DMS114 treated with DMSO at 0.1 percent for 48 hours (cell line): ENCODE measurements around the gene CPNE5.

Source experiments
- DNase-seq: peaks from one replicate; lab custom pipeline; 2025; ENCODE audit not compliant: unreplicated experiment; lab: John Stamatoyannopoulos, UW

The CPNE5 gene

DNA sequence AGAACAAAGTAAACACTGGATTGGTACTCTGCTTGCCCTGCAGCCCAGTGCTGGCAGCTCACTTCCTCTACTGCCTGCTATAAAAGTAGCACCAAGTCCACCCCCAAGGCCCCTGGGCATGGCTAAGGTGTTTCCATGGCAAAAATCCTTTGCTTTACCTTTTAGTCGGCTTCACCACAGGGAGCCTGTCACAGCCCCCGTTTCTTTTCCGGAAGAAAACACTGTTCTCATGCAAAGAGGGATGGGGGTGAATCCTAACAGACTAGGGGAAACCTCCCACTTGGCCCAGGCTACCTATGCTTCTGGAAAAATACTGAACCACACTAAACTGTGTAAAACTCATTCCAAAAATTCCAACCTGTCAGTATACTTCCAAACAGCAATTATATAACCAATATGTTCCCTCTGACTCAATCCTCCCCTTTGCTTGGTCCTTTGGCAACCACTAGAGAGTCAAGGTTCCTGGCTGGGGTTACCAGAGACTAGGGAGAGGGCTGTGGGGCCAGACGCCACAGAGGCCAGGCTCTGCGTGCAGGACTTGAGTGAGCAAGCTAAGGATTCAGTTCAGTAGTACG is 19.2 kb upstream of the CPNE5 start:
- no peak for DNase-seq

DNA sequence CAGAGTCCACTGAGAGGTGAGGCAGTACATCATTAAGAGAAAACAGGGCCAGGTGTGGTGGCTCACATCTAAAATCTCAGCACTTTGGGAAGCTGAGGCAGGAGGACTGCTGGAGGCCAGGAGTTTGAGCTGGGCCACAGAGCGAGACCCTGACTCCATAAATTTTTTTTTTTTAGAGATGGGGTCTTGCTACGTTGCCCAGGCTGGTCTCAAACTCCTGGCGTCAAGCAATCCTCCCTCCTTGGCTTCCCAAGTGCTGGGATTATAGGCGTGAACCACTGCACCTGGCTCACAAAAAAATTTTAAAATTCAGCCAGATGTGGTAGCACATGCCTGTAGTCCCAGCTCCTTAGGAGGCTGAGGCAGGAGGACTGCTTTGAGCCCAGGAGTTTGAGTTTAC is 18.1 kb upstream of the CPNE5 start:
- no peak for DNase-seq

DNA sequence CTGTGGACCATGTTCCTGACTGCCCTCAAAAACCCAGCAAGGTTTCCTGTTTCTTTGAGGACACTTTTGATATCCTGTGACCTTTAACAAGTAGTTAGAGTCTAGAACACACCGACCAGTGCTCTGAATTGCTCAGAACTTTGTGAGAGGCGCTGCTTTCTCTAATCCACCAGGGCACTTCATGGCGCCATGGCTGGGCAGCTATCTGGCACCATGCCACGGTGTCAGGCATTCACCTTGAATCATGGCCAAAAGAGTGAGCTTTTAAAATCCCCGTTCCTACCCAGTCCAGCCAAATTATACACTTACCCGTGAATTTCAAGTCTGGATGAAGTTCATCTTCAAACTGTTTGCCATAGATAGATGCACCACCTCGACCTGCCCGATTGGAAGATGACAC is 17.0 kb upstream of the CPNE5 start:
- no peak for DNase-seq

DNA sequence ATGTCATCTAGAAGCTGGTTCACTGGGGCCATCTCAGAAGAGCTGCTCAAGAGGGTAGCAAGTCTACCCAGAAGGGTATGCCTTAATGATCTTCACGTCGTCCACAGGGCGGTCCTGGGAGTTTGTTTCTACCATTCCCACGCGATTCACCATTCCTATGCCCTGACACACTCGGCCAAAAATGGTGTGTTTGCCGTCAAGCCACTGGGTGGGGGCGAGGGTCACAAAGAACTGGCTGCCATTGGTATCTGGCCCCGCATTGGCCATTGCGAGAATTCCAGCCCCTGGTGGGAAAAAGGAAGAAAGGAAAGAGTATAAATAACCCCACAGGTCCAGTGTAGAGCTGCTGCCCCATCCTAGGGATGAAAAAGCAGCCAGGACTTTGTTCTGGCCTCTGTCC is 16.5 kb upstream of the CPNE5 start:
- DNase-seq, result no peak

DNA sequence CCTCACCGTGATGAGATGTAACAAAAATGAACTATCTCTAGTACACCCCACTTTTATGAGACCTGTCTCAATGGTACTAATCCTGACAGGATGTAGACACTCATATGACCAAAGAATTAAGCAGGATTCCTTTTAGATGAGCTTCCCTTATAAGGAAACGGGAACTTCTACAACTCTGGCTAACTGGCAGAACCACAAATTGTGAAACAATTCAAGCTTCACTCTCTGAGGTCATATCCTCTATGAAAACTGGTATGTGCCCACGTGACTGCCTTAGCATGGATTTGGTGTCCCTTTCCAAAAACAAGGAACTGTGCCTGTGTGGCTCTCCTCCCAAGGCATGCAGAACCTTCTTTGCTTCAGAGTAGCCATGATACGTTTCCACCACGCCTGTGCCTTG is 14.1 kb upstream of the CPNE5 start:
- DNase-seq, result no peak

DNA sequence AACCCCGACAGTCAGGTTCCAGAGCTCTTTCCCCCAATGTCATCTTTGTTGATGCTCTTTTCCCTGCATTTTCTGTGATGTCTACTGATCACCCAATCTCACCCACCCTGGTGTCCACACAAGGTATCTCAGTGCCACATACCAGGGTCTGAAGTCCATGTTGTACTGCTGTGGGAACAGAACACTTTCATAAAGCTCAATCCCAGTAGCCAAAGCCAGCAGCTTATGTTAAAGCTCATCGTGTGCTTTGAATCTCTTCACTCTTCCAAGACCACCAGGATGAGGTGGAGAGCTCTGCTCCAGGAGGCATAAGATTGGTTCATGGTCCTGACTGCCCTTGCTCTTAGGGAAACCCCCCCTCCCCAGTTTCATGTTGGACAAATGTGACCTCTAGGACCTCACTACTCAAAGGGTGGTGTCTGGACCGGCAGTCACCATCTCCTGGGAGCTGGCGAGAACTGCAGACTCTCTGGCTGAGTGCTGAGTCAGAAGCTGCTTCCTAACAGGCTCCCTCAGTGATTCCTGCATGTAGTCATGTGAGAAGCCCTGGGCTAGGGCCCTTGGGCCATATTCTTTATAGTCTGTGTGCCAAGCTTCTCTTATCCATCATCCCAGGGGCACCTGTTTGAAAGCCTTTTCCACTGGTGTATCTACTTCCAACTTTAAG is 13.4 kb upstream of the CPNE5 start:
- no peak for DNase-seq

DNA sequence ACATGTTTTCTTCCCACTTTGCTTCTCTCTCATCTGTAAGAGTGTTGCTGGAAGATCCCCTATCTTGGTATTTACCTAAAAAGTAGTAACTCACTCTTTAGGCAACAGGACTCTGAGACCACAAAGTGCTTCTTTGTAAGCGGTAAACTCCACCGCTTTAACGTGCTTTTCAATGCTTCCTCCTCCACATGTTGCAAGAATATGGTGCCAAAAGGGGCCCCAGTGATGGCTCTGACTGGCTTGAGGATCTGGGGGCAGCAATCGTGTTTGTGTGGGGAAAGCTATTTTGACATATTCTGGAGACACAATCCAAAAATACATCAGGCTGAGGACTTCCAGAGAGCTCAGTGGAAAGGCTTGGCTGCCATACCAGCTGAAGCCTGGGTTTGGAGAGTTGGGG is 12.4 kb upstream of the CPNE5 start:
- no peak for DNase-seq

DNA sequence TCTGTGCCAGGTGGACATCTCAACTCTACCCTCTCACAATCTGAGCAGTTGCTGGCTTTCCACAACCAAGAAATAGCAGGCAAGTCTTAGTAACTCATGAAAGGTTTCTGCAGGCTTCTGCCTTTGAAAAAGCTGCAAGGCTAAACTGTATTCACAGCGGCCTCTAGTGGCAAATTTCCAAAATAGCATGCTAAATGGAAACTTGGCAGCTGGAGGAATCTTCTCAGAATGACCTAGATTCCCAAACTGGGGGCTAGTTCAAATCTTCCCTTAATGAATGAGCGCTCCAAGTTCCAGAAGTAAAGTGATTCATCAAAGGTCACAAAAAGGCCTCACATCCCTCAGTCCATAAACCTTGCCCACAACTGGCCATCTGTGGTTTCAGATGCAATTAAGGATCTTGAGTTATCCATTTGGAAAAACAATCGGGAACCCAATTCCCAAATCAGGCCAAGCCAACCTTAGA is 11.9 kb upstream of the CPNE5 start:
- DNase-seq, result peak; percentile 34

DNA sequence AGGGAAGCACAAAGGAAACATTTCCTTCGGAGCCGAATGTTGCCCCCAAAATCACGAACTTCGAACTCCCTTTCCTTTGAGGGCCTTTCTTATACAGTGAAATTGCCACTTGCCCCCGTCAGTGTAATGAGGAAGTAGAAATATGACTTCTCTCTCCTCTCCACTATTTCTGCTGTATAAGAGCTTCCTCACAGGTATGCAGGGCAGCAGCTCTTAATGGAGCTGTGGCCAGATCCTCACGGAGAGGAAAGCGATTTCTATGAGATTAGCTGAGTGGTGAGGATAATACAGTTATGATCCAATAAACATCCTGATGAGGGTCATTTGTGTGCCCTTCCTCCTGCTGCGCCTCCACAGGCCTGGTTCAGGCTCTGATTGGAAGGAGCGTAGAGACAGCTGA is 10.8 kb upstream of the CPNE5 start:
- DNase-seq, result no peak

DNA sequence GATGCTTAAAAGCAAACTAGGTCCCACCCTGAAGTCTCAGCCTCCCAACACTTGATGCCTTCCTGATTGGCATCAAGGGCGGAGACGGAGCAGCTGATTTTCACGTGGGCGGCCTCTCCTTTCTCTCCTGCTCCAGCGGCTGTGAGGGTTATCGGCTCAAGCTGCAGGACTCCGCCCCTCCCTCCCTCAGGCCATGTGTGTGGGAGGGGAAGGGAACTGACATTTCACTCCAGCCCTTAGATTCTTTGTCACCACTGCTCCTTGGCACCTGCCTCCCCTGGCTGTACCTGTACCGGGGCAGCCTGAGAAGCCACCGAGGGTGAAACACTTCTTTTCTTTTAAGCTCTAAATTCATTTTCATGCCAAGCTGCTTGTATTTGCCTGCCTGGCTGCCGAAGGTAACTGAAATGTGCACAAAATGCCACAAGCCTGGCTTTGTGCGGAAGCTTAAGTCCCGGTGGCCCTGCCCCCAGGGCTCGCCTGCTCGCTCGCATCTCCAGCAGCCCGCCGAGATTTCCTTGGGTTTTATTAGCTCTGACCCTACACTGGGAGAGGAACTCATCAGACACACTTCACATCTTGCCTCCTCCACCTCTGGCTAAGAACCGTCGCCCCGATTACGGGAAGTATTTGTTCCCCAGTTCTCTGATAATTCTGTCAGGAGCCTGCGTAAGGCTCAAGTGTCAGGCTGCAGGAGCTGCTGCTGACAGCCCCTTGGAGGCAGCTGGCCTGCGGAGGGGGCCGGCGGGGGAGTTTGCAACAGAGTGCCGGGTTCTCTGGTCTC is 9.6 kb upstream of the CPNE5 start:
- DNase-seq, result no peak

DNA sequence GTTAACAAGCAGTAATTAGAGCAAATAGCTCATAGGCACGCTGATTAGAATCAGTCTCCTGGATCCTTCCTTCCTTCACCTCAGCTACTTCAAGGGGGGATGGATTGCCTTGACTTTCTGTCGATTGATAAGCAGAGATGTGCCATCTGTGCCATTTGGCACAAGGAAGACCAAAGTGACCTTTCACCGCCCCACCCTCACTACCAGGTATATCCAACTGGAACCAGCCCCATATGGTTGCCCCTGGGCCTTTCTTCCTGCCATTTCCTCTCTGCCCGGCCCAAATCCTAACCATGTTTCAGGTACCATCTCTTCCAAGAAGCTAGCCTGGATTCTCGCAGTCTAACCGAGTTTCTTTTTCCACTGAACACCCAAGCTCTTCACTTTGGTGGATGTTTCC is 8.7 kb upstream of the CPNE5 start:
- DNase-seq, result no peak

DNA sequence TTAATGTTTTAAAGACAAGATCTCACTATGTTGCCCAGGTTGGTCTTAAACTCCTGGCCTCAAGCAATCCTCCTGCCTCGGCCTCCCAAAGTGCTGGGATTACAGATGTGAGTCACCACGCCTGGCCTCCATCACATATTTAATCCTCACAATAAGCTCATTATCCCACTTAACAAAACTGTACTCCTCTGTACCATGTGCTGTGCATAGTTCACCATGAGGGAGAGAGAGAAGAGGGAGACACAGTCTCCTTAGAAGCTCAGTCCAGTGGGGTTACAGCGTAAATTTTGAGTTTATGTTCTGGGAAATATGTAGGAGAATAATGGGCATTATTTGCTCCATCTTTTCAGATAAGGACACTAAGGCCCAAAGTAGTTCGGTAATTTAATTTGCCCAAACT is 7.9 kb upstream of the CPNE5 start:
- no peak for DNase-seq

DNA sequence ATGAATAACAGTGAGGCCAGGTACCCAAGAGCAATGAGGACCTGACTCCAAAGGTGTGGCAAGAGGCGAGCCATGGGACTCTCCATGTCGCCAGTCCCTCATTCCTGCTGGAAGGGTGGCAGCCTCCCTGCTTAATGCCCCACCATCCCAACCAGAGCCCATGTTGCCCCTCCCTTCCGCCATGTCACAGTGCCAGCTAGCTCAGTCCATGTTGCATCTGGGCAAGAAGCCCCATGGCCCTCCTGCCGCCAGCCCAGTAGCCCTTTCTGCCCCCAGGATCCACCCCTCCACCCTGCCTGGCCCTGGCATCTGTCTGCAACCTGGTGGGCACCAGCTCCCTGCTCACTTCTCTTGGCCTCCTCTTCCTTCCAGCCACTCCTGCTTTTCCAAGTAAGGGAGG is 6.0 kb upstream of the CPNE5 start:
- DNase-seq, result no peak

DNA sequence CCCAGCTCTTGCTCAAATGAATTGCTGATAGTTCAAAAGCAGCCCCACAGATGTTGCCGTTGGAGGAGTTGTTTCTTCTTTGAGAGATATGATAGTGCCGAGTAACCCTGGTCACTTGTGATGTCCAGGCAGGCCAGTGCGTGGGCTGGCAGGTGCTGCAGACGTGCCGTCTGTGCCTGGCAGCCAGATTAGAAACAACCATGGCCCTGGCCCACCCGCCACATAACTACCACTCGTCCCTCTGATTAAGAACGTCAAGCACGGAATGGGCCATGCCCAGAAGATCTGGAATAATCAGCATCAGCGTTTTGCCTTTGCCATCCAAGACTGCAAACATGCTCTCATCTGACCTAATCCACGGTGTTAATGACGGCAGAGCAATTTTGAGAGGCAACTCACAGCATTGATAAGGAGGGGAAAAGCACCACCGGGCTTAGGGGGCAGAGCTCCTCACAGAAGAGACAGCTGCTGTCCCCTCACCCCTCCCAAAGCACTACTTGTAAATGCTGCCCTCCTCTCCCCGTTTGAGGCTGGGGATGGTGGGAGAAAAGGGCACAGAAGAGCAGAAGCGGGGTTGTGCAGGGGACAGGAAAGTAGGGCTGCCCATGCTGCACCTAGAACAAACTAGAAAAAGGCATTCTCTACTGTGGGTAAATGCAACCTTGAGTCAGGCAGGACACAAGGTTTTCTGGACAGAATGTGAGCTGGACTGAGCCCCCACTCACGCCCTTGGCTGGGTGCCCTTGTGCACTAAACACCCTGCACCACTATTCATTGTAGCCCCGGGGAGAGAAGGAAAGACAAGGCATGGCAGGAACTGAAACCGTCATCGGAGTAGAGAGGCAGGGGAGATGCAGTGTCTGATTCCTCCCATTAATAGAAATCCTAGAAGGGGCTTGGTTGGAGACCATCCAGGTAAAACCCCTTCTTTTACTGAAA is 5.3 kb upstream of the CPNE5 start:
- no peak for DNase-seq

DNA sequence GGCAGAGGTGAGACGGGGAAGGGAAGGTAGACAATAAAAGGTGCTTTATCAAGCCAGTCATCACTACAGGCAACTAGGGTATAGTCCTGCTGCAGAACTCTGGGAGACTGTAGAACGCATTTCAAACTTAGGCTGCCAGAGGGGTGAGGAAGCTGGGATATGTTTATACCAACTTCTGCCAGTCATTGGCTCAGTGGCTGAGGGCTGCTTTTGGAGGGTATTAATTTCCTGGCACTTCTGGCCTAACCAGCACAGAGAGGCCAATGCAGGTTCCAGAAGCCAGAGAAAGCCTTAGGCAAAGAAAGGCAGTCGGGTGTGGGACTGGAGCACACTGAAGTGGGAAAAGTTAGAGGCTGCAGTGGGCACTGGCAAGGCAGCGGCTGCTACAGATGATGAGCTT is 3.9 kb upstream of the CPNE5 start:
- DNase-seq, result no peak

DNA sequence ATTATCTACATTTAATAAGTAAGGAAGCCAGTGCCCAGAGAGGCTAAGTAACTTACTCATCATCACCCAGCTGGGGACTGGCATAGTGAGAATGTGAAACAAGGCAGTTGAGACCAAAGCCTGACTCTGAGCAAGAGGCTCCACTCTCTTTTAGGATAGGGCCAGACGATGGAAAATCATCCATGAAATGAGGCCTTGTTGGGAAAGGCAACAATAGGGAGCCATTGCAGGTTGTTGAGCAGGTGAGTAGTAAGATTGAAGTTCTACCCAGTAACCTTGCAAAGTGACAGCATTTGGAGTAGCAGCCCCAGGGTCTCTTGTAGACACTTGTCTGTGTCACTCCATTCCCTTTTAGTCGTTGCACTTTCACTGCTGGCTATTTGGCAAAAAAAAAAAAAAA is 2.5 kb upstream of the CPNE5 start:
- DNase-seq, result no peak

DNA sequence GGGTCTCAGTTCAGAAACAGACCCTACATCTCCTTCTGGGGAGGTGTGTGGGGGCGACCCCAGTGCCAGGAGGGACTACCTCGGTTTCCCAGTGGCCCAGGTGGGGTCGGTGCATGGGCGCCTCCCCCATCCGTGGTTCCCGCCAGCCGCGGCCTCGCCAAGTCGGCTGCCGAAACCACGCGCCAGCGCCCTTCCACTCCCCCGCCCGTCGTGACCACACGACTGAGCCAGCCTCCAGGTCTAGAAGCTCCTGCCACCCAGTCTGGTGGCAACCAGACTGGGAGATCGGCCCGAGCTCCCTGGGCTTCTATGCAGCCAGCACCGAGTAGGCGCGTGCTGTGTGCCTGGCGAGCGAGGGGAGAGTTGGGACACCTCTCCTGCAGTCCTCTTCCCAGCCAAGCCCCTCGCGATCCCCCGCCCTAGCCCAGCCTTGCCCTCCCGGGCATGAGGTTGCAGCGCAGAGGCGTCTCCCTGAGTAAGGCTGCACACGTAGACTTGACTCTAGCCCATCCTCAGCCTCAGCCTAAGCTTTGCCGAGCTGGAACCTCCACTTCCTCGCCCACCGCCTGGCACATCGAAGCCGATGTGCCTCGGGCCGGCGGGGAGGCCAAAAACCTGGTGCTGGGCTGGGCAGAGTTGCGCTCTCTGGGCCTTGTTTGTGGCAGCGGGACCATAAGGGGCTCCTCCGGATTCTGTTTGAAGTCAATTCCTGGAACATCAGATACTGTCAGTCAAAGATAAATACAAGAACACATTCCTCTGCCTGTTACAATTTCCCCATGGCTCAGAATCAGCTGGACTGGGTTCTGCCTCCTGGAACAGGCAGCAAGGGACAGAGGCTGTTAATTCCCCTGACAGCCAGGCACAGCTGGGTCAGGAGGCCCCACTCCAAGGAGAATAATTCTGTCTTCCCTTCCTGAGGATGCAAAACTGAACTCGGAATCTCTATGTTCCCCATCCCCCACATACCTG is 1.5 kb upstream of the CPNE5 start:
- DNase-seq, result no peak

DNA sequence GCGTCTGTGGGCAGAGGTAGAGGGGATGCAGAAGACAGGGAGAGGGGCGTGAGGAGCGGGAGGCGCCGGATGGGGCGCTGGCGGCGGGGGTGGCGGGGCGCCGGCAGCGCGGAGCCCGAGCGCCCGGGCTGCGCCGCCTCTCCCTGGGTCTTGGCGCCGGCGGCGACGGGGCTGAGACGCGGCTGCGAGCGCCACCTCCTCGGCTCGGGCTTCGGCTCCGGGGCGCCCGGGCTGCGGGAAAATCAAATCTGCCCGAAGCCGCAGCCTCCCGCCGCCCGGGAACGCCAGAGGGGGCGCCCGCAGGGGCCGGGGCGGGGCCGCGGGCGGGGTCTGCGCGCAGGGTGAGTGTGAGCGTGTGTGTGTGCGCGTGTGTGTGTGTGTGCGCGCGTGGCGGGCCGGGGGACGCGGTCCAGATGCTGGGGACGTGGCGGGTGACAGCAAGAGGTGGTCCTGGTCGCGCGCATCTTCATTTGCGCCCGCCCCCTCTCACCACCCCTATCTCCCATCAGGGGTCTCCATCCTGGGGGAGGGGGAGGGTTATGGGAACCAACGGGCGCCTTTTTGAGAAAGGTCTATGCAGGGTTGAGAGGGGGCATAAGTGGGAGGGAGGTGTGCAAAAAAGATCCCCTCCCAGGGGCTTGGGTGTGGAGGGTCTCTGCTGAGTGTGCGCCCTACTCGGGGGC is 646 bp upstream of the CPNE5 start:
- DNase-seq, result no peak

DNA sequence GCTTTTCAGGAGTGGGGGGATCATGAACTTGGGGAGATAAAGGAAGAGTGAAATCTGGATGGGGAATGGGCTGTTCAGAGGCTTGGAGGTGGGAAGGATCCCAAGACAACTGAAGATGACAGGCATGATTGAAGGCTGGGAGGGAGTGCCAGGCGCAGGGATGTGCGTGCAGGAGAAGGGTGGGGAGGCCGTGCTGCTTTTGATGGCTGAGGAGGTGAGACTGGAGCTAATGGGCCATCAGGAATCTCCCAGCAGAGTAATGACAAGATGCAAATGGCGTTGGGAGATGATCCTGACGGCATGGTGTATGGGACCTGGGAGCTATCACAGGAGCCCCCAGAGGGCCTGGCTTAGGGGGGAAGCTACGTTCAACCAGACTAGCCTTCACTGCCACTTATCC is 1.6 kb downstream of the CPNE5 start:
- no peak for DNase-seq

DNA sequence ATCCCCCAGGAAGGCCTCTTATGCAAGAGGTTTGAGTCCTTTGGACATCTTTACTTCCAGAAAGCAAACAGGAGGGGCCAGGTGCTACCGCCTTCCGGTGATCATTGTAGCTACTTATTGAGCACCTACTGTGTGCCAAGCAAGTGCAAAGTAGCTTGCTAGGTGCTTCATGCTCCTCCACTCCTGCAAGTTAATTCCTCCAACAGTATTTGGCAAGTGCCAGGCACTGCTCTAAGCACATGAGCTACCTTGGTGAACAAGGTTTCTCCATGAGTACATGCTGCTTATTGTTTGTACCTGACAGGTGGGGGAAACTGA is 2.3 kb downstream of the CPNE5 start:
- no peak for DNase-seq
